ENCODE measurements around the gene PLEKHM3. TPM values are rescaled to one million over a fixed set of nuclear protein-coding genes. Genes with fewer than 3 reads are reported as not detected.
"Not testable (repeated sequence)": the region's sequence is repeated elsewhere in the genome, so short reads cannot be mapped to it uniquely, and the experiment has no call there.

Gene PLEKHM3
- total RNA-seq, 1 donor = 19.7 TPM

DNA sequence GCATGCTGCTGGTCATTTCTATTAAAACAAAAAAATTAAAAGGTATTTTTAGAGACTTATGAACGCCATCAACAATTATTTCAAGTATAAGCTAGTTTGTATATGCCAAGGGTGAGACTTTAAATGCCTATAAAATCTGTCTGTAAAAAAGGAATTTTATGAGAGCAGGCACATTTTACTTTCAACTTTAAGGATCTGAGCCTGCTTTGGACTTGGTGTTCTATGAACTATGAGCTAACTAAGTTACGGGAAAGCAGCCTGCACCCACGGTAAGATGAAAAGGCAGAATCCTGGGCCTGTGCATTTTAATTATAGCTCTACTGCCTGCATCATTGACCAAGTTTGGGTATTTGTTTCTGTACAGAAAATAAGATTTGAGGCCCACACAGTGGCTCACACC lies 95.4 kb downstream of the PLEKHM3 start:
- DNase-seq (ENCODE audit: low read depth in 2 of 3, low spot score in 2 of 3) = no peak

DNA sequence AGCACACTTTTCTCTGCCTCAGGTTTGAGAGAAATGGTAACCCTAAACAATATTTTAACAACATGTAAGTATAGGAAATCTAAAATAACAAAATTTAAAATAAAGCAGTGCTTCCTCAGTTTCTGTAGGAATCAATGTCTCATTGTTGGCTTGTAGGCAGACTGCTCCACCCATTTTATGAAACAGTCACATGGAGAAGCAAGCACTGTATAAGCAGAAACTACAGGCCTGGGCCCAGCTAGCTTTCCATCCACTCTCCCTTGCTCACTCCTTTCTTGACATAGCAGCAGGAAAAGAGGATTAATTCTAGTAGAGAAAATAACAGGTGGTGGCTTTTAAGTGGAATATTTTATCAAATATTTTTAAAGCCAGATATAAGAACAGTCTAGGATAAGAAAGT lies 97.2 kb downstream of the PLEKHM3 start:
- DNase-seq (ENCODE audit: low read depth in 2 of 3, low spot score in 2 of 3) = no peak

DNA sequence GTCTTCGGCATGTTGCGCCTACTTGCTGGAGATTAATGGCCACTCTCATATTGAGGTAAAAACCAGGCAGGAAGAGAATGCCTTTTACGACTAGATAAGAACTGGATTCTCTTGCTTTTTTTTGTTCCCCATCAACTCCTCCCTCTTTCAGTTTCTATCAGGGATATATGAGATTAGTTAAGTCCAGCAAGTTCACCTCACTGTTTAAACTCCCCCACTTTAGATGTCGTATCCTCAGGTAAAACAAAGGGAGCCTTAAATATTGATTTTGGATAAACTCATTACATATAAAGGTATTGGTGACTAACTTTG lies 98.4 kb downstream of the PLEKHM3 start:
- DNase-seq (ENCODE audit: low read depth in 2 of 3, low spot score in 2 of 3) = no peak

DNA sequence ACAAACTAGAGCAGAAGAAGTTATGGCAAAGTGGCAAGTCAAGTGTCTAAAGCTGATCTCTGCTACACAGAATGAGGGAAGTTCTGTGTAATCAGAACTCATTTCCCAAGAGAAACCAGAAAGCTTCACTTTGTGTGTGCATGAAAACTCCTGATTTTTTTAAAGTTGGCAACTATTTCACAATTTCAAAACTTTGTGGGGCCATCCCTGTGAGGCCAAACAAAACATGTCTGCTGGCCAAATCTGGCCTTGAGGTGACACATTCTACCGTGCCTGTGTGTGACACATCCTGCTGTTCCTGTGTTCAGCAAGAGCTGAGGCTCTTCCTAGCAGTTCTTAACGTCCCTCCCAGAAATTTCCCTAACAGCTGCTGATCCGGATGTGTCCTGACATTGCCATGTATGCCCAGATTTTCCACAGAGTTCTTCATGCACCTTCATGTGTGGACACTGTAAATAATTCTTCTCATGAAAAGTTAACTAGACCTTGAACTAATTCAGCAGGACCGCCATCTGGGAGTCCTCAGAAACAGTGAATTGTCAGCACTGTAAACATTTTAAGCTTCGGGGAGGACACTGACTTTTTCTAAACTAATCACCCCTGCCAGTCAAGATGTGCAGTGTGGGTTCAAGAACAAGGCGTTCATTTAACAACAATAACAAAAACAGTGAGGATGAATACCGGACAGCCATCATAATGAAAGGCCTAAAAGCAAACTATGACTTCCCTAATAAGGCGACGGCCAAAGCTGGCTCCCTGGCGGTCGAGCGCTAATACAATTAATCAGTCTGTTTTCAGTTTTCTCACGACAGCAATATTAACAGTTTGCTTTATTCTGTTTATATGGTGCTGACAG lies 99.0 kb downstream of the PLEKHM3 start:
- no peak for DNase-seq (ENCODE audit: low read depth in 2 of 3, low spot score in 2 of 3)

DNA sequence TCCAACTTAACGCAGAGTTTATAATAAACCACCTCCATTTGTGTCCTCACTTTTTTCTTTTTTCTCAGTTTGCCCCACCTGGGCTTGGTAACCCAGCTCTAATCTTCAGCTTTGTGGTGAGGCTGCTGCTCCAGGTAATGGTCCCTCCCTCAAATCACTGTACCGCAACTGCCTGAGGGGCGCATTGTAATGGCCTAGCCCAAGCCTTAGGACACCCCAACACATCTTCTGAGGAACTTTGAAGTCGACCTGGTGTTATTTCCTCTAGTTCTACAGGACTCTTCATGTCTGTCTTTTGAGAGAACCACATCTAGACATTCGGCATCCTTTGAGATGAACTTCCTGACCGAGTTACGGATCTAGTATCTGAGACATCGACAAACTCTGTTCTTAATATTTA lies 99.7 kb downstream of the PLEKHM3 start:
- DNase-seq (ENCODE audit: low read depth in 2 of 3, low spot score in 2 of 3) = no peak

DNA sequence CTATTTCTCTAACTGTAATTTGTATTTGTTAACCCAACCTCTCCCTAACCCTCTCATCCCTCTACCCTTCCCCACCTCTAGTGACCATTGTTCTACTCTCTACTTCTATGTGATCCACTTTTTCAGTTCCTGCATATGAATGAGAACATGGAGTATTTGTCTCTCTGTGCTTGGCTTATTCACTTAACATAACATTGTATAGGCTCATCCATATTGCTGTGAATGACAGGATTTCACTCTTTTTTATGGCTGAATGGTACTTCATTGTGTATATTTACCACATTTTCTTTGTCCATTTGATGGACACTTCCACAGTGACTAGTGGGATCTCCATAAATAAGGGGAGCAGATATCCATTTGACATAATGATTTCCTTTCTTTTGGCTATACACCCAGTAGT lies 103.7 kb downstream of the PLEKHM3 start:
- no peak for DNase-seq (ENCODE audit: low read depth in 2 of 3, low spot score in 2 of 3)

DNA sequence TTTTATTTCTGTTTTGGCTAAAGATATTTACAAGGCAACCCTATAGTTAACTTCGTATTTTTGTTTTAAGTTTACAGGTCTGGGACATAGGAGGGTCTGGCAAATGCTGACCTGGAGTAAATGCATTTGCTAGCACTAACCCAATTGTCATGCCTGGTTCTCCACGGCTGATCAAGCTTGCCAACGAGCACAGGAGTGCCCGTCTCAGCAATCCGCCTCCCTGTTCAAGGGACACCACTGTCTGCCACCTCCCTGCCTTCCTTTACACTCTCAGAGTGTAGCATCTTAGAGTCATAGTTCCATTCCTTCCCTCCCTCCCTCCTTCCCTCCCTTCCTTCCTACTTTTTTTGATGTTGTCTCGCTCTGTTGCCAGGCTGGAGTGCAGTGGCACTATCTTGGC lies 104.6 kb downstream of the PLEKHM3 start:
- no peak for DNase-seq (ENCODE audit: low read depth in 2 of 3, low spot score in 2 of 3)

DNA sequence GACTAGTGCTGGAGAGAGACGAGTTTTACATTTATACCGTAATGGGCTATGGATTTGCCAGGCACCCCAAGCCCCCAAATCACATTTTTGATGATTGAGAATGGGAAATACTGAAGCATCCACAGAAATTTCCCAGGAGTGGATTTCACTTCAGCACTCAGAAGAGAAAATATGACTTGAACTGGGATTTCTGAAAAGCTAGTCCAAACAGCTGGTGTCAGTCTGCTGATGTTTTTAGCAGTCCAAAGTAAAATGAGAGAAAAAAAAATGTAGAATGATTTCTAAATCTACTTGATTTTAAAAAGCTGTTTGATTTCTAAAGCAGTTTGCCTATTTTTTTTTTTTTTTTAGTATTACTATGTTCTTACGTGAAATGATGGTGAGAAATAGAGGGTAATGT lies 105.0 kb downstream of the PLEKHM3 start:
- DNase-seq (ENCODE audit: low read depth in 2 of 3, low spot score in 2 of 3) = no peak

DNA sequence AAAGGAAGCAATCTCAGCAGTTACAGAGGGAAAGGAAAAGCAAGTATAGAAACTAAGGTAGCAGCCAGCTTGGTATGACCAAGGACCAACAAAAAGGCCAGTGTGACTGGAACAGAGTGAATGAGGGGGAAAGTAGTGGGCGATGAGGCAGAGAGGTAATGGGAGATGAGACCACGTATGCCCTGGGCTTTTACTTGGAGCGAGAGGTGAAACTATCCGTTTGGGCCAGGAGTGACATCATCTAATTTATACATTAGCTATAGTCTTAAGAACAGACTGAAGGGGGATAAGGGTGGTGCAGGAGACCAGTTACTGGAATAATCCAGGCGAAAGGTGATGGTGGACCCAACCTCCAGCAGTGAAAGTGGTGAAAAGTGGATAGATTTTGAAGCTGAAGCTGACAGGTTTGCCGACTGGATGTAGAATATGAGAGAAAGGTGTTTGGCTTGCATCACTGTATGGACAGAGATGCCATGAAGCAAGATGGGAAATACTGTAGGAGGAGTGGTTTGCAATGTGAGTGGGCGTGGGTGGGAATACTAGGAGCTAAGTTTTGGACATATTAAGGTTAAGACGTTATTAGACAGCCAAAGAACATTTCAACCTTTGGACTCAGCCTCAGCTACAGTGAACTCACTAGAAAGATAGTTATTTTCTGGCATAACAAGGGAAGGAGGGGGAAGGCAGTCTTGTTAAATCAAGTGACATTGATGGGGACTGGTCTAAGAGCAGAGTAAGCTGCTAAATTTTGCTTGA lies 106.0 kb downstream of the PLEKHM3 start:
- no peak for DNase-seq (ENCODE audit: low read depth in 2 of 3, low spot score in 2 of 3)

DNA sequence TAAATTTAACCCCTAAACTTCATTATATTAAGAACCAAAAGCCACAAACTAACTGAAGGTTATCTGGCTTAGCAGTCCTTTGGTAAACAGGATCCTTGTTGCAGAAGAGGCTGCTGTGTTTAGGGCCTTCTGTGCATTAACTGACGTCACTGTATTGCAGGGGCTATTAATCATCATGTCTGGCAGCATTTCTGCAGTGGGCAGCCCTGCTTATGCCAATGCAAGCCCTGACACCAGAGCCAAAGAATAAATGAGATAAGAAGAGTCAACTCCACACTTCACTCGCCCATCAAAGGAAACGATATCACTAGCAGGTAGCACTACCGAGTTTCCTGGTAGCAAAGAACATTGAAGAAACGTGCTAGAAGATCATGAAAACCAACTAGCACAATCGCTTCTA lies 110.6 kb downstream of the PLEKHM3 start:
- no peak for DNase-seq (ENCODE audit: low read depth in 2 of 3, low spot score in 2 of 3)

DNA sequence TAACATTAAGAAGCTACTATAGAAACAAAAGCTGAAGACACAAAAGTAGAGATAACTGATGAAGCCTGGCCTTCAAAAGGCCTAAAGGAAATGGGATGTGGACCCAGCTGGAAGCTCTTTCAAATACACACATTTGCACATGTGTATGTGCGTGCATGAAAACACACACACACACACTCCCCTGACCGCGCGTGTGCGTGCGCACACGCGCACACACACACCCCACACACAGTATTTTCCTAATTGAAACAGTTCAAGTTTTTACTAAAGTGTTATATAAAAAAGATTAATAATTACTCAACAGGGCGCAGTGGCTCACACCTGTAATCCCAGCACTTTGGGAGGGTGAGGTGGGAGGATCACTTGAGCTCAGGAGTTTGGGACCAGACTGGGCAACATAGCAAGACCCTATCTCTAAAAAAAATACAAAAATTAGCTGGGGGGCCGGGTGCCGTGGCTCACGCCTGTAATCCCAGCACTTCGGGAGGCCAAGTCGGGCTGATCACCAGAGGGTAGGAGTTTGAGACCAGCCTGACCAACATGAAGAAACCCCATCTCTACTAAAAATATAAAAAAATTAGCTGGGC lies 111.5 kb downstream of the PLEKHM3 start:
- DNase-seq (ENCODE audit: low read depth in 2 of 3, low spot score in 2 of 3) = no peak

DNA sequence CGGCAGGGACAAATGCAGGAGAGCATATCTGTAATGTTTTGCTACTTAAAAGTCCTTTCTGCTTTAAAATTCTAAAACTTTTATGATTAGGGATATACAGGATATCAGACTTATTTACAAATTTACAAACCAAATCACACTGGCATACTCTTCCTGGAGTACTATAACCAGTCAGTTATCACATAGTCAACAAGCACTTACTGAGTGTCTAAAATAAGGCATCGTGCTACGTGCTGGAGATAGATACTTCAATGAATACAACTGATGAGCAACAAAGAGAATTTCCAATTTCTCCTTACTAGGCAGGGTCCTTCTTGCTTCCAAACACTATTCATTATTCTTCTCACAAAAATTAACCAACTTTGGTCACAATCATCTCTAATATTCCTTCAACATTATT lies 113.5 kb downstream of the PLEKHM3 start:
- no peak for DNase-seq (ENCODE audit: low read depth in 2 of 3, low spot score in 2 of 3)

DNA sequence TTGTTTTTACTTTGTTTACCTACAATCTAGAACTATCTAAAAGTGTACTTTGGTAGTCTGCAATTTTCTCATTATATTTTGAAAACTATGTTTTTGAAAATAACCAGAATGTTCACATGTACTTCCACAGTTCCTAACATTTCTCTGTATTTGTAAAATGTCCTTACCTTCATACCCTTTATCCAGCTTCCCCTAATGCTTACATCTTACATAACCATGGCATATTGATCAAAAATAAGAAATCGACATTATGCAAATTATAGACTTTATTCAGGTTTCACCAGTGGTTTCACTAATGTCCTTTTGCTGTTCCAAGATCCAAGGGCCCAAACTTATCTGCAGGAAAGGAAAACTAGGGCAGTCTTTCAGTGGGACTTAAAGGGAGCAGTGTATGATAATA lies 114.1 kb downstream of the PLEKHM3 start:
- DNase-seq (ENCODE audit: low read depth in 2 of 3, low spot score in 2 of 3) = no peak

DNA sequence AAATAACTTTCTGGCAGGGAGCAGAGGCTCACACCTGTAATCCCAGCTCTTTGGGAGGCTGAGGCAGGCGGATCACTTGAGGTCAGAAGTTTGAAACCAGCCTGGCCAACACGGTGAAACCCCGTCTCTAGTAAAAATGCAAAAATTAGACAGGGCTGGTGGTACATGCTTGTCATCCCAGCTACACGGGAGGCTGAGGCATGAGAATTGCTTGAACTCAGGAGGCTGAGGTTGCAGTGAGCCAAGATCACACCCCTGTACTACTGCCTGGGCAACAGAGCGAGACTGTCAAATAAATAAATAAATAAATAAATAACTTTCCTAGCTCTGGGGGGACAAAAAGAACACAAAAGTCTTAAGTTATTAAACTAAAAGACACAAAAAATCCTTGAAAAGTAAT lies 118.8 kb downstream of the PLEKHM3 start:
- DNase-seq (ENCODE audit: low read depth in 2 of 3, low spot score in 2 of 3) = not testable (repeated sequence)

DNA sequence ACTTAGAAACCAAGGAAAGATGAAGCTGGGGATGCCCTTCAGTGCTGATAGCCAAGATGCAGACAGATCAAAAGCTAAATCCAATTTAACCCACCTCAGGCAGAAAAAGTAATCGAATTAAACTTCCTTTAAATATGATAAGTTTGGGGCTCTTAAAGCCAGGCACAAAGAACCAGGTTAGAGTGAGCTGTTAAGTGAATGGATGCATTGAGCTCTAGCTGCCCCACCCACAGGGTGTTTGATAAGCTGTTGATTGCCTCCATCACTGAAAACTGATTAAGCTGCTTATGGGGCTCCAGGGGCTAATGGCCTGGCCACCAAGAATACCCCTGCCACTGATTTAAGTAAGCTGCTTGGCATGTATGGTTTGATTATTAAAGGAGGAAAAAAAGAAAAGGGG lies 119.8 kb downstream of the PLEKHM3 start:
- DNase-seq (ENCODE audit: low read depth in 2 of 3, low spot score in 2 of 3) = no peak

DNA sequence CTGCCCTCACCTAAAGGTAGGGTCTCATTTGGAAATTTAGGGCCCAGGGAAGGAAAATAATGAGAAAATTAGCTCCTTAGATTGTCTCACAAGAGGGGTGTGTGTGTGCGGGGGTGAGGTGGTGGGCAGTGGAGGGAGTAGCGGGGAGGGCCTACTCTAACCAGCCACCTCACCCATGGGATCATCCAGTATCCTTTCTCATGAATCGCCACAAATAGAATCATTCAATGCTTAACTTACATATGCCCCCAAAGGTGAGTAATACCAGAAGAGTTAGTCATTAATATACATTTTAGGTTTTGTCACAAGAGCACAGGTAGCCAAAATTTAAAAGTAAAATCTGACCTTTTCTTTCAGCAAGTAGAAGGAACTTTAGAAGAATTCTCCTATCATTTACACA lies 122.1 kb downstream of the PLEKHM3 start:
- no peak for DNase-seq (ENCODE audit: low read depth in 2 of 3, low spot score in 2 of 3)

DNA sequence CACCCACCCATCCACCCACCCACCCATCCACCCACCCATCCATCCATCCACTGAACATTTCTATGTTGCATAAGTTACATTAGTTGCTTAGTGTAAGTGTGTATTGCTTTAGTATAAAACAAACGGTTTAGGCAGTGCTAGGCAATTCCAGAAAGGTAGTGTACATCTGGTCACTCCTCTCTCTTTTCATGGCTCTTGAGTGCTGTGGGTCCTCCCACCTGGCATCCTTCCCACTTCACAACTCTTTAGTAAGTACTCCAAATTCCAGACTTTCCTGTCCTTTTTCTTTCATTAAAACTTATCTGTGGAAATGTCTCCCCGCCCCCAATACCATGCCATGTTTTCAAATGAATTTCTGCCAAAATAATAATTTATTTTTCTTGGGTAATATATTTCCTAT lies 122.5 kb downstream of the PLEKHM3 start:
- DNase-seq (ENCODE audit: low read depth in 2 of 3, low spot score in 2 of 3) = no peak

DNA sequence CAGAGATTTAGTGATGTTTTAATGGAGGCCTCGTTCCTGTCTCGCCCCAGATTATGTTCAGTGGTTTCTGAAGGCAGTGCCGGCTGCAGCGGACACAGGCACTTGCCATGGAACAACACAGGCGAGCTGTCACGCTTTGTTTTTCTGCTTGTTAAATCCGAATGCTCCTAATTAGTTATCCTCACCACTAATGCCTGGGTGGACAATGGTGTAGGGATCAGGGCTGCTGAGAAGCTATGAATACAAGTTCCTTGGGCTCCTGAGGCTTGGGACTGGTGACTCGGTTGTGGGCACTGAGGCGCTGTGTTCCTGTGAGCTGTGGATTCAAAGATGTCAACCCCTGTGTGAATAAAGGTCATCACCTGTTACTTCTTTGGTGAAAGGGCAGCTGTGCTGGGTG lies 123.5 kb downstream of the PLEKHM3 start:
- DNase-seq (ENCODE audit: low read depth in 2 of 3, low spot score in 2 of 3) = no peak

DNA sequence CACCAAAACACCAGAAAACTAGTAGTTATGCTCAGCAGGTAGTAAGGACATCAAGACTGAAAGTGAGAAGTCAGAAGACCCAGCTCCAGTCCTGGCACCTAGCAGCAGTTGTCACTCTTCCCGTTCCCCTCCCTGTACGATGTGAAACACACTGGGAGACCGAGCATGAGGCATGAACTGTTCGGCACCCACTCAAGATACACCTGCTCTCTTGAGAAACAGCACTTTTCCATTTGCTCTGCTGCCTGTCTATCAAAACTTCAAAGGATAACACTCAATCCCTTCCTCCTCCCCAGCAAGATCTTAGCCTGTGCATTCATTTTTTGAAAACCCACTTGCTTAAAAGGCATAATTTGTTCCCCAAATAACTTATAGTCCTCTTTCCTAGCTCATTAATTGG lies 123.9 kb downstream of the PLEKHM3 start:
- DNase-seq (ENCODE audit: low read depth in 2 of 3, low spot score in 2 of 3) = no peak

DNA sequence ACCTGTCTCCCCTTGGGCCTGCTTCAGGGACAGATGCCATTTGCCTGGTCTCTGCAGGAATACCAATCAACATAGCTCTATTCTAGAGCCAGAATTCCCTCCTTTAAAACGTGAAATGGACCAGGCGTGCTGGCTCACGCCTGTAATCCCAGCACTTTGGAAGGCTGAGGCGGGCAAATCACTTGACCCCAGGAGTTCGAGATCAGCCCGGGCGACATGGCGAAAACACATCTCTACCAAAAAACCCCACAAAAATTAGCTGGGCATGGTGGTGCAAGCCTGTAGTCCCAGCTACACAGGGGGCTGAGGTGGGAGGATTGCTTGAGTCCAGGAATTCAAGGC lies 127.0 kb downstream of the PLEKHM3 start:
- DNase-seq (ENCODE audit: low read depth in 2 of 3, low spot score in 2 of 3) = no peak

DNA sequence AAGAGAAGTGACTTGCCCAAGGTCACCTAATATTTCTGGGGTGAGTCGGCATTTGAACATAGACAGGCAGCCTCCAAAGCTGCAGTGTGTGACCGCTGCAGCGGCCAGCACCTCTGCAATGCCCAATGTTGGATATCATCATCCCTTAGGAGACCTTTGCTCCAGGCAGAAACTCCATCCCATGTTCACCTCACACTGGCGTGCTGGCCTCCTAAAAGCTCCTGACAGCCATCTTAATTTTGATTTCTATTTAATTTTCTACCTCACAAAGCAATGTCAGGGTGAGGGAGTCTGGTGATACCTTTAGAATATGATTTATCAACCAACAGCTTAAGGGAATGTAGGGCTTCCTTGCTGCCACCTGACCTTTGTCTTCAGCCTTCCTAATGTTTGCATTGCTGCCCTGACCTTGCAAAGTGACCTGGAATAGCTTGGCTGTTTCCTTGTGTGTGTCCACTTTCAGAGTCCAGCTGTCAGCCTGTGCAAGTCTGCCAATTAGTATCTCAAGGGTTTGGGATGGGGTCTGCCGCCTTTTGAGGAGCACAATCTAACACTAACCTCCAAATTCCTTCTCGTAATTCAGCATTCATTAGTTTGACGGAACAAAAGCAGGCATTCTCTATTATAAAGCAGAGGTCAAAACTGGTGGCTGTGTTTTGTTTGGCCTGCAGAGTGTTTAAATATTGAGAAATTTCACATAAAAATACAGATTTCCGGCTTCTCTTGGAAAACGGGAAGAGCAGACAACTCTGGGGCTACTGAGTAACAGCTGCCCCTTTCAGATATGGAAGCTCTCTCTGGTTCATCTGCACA lies 127.6 kb downstream of the PLEKHM3 start:
- DNase-seq (ENCODE audit: low read depth in 2 of 3, low spot score in 2 of 3) = no peak
